GM18502 (cell line): ENCODE results near the gene OTP.

Source experiments
- ATAC-seq: cut with Tn5 transposase; IDR thresholded peaks from one replicate; pipeline ENCODE4 v1.9.1; 2021; ENCODE audit warnings: mild to moderate bottlenecking; ENCODE audit not compliant: unreplicated experiment, poor library complexity

The OTP gene

DNA sequence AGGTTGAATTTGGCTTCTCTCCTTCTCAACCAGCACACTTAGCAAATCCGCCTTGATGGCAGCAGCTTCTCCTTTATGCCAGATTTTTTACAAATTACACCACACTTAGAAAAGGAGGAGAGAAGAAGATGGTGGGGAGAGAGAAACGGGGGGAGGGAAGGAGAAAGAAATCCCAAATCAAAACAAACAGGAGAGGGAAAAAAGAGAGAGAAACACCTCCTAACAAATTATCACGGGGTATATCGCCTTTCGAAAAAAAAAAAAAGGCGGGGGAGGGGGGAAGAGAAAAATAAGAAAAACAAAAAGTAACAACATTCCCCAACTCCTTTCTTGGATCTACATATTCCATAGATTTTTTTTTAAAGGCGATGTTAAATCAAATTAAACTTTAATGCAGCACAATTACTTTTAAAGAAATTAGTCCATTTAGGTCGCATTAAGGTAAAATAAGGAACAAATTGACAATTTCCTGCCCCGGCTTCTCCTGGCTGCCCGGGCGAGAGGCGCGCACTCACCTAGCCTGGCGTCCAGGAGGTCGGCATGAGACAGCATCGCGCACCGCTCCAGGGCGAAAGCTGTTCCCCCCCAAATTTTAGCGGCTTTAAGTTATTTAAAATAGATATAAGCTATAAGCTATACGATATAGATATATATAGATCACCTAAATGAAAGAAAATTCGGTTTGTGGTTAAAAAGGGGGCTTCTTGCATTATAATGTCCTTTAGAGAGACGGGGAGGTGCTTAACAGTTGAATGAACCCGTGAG, at the start of gene OTP:
Gene OTP (minus strand): TSS at position 716 of the 765 bp plus-strand sequence. CDS start 164 bp downstream, at position 552.
- ATAC-seq = no peak

GRCh38 chr5:77683171-77683732, 44.7 kb upstream of the OTP start:
- ATAC-seq = no peak

GRCh38 chr5:77670526-77670925, 32.0 kb upstream of the OTP start:
- no peak for ATAC-seq

DNA sequence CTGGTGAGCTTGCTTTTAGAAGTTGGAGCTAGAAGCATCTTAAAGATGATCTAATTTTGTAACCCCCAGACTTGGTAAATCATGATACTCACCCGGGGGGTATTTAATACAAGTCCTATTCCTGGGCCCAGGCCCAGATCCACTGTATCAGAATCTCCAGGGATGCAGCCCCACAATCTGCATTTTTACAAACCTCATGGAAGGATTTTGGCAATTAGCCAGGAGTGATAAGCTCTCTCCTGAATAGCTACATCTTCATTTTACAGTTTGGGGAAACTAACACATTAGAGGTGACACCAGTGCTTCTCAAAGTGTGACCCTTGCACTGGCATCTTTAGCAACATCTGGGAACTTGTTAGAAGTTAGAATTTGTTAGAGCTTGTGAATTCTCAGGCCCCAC, 31.2 kb upstream of the OTP start:
- no peak for ATAC-seq

GRCh38 chr5:77663090-77663863, 24.8 kb upstream of the OTP start:
- ATAC-seq = no peak

GRCh38 chr5:77662635-77663034, 24.1 kb upstream of the OTP start:
- no peak for ATAC-seq

- no peak for ATAC-seq
Observed at GRCh38 chr5:77658662-77659061, 20.1 kb upstream of the OTP start.

- no peak for ATAC-seq
Observed at GRCh38 chr5:77651343-77651742, 12.8 kb upstream of the OTP start.

DNA sequence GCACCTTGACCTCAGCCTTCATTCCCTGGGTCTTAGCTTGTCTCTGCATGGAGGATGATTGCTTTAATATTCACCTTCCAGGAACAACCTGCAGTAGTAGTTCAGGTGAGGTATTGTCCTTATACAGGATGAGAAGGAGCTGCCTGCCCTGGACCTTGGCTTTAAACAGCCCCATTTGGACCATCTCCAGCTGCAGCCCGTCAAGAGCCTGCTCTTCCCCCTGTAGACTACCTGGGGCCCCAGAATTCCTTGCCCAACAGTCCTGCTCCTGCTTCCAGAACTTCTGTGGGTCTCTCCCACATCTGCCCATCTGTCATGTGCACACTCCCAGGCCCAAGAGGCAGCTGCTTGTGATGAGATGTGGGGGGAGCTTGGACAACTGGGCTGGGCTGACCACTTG, 12.2 kb upstream of the OTP start:
- no peak for ATAC-seq

DNA sequence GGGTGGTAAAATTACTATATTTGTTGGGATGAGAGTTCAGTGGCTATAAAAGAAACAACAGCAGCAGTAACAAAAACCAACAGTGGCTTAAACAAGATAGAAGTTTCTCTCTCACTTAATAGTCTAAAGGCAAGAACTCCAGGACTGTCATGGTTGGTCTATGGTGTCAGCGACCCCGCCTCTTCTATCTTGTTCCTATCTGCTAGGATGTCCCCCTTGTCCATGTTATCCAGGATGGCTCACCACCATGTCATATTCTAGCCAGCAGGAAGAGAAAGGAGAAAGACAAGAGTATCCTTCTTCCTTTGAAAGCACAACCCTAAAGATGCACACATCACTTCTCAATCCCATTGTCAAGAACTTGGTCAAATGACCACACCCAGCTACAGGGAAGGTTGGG, 11.3 kb upstream of the OTP start:
- no peak for ATAC-seq

- ATAC-seq = no peak
Observed at GRCh38 chr5:77645995-77646639, 7.6 kb upstream of the OTP start.

DNA sequence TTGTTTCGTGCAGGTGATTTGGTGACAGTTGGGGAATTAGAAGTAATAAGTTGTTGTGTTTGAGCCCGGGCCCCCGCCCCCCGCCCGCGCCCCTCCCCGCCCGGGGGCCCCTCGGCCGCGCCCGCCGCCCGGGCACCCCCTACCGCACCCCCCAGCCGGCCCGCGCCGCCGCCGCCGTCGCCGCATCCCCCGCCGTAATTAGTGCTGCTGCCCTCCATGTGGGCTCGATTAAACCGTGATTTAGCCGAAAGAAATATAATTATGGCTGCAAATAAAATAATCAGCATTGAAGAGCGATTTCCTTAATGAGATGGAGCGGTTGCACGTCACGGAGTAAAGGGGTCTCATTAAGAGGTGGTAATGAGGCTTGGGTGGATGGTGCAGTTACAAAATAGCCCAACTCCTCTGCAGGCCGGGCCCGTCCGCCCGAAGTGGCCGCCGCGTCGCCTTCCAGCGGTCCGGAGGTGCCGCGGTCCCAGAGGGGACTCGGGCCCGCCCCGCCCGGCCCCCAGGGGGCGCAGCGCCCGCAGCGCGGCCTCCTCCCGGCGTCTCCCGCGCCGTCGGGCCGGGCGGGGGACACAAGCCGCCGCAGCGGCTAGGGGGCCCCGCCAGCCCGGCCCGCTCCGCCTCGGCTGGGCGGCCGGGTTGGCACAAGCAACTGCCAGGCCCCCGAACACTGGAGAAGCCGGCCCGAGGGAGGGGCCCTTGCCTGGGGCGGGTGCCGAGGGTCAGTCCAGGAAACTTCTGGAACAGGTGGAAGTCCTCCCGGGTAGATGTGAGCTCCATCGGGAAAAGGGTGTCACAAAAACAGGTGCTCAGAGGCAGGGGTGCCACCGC, 6.9 kb upstream of the OTP start:
- ATAC-seq = peak; percentile 52

DNA sequence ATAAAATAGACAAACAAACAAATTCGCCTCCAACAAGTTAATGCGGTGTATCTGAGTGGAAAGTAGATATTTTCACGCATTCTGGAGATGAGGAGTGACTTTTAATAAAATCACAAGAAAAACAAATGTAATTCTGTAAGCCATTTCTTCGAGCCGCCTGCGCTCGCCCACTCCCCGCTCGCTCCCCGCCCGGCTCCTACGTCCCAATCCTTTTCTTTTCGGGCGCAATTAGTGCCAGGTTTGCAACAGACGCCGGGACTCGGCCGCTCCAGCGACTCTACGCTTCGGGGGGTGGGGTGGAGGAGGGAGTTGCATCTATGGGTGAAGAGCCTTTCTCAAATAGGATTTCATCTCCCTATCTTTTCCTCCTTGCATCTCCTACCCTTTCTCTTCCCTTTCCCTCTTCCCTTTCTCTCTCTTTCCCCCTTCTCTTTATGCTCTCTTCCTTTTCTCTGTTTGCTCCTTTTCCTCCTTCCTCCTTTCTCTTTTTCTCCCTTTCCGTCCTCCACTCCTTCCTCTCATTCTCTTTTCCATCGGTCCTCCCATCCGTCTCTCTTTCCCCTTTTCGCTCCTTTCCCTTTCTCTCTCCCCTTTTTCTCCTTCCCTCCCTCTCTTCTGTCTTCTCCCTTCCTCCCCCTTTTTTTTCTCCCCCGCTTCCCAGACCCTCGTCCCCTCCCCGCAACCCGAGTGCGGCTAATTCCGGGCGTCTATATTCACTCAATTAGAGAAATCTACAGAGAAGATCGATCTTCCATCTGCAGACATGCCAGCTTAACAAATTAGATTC, 6.1 kb upstream of the OTP start:
- ATAC-seq = no peak

DNA sequence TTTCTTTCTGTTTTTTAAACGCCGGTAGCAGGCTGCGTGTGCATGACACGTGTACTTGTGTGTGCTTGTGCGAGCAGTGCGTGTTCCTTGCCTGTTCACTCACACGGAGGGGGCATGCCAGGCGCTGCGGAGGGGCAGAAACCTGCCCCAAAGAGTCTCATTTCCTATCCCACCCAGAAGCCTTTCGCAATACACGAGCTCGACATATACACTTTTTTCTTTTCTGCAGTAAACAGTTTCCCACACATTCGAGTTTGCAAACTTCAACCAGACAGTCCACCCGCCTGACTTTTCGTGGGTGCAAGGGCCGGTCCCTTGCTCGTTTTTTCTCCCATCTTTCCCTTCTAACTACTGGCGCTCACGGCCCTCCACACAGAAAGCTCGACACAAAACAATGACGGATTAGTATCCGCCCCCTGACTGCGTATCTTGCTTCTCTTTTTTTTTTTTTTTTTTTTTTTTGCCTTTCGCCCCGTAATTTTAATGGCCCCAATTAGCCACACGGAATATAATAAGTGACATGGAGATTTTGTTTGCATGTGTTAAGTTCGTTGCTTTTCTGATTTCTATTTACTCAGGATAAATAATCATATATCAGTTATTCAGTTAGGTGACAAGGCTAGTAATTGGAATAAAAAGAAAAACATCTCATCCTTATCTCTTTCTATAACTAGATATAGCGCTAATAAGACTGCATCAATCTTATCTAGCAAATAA, 5.3 kb upstream of the OTP start:
- ATAC-seq = no peak

DNA sequence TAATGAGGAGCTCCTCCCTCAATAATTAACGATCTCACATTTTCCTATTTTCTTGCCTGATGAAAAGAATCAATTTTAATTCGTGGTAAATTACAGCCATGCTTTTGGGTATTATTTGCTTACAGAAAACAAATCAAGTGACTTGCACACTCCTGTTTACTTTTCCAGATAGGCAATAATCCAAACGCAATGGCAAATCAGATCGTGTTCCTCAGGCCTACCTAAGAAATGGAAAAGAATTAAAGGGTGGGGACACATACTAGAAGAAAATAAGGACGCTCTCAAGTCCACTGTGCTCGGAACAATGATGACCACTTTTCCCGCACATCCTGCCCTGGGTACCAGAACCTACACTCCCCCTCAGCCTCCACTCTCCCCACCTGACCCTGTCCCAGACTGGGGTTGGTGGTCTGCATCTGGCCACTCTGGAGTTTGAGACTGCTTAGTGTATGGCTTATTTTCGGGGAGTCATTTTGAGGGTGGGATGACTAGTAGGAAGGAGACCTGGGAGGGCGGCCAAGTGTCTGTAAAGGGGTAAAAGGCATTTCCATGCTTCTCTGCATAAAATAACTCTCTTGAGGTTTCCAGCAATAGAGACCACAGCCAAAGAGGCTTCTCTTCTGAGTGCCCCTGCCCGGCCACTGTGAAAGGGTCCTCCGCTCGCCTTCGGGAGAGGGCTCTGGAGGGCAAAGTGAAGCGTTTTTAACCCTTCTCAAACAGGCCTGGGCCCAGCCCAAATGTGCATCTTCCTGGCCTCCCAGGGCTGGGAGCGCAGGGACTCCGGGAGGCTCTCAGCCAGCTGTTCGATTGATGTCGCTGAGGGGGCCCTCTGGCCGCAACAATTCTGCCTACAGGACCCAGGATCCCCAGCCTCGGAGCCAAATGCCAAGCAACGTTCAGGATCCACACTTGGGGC, 4.5 kb upstream of the OTP start:
- ATAC-seq = no peak

GRCh38 chr5:77641963-77642737, 3.6 kb upstream of the OTP start:
- ATAC-seq = no peak

DNA sequence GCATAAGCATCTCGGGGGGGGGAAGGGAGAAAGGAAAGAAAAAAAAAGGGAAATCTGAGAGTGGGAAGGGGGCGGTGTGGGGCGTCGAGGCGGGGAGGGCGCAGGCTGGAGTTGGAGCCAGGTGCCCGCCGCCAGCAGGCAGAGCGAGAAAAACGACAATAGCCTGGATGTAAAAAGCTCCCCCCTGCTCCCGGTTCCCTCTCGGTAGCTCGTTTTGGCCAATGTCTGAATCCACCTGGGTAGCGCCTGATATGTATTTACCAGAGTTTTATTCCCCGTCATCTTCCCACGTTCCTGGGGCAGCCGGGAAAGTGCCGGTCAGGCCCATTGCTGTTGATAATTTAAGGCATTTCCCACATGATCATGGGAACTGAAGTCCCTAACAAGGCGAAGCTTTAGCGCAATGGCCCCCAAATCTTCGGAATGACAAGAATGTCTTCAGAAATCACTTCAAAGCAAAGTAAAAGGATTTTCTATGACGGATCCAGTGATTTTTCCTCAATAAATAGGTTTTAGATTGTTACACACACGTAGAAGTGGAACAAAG, 3.0 kb upstream of the OTP start:
- no peak for ATAC-seq
